Lower leg skin (tissue), 3 donors: ENCODE data around the gene EDRF1.

ENCODE experiments used
- POLR2A ChIP-seq, 2 donors: fragments of 450-650 bp; IDR thresholded peaks; one replicate each; pipeline ENCODE4 v1.6.1; 2016 to 2017; ENCODE audit warnings: antibody characterized with exemption in 2 of 2, mild to moderate bottlenecking in 1 of 2, moderate library complexity in 1 of 2
- TF ChIP-seq, protein P1 (sequence below), 3 donors: fragments of 450-650 bp; IDR thresholded peaks; one replicate each; pipeline ENCODE4 v1.5.1; 2016; ENCODE audit warnings: antibody characterized with exemption in 3 of 3, mild to moderate bottlenecking in 3 of 3, moderate library complexity in 2 of 3

DNA sequence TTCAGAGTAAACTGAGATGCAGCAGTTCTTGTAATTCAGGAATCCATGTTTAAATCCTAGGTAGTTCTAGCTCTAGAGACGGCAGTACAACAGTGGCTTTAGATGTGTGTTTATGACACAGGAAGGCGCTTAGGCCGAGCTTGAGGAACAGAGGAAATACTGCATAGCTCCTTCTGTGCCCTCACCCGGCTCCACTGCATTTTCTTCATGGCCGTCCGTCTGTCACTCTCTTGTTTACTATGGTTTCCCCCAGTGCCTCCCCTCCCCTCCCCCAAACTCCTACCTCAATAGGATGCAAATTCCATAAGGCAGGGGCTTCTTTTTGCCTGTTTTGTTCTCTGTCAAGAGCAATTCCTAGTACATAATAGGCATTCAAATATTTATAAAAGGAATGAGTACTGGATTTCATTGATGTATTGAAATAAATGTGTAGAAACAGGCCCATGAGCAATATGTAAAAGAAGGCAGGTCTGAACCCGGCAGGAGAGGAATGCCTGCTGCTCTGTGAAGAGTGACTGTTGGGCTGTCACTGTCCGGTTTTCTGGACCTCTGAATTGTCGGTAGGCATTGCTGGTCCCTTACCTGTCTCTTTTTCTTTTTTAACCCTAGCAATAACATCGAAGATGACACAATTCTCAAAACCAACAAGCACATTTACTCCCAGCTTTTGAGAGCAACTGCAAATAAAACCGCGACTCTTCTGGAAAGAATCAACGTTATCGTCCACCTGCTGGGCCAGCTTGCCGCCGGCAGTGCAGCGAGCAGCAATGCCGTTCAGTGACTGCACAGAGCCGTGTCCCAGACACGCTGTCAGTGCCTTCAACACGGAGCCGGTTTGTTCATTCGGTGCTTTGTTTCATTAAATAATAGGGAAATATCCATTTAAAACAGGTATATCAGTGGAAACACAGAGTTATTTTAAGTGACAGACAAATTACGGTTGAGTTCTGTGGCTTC lies 43.5 kb downstream of the EDRF1 start:
- no peak for TF ChIP-seq POLR2A (IDR thresholded peaks at IDR 0.05)
- TF ChIP-seq, protein P1, sequence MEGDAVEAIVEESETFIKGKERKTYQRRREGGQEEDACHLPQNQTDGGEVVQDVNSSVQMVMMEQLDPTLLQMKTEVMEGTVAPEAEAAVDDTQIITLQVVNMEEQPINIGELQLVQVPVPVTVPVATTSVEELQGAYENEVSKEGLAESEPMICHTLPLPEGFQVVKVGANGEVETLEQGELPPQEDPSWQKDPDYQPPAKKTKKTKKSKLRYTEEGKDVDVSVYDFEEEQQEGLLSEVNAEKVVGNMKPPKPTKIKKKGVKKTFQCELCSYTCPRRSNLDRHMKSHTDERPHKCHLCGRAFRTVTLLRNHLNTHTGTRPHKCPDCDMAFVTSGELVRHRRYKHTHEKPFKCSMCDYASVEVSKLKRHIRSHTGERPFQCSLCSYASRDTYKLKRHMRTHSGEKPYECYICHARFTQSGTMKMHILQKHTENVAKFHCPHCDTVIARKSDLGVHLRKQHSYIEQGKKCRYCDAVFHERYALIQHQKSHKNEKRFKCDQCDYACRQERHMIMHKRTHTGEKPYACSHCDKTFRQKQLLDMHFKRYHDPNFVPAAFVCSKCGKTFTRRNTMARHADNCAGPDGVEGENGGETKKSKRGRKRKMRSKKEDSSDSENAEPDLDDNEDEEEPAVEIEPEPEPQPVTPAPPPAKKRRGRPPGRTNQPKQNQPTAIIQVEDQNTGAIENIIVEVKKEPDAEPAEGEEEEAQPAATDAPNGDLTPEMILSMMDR (IDR thresholded peaks at IDR 0.05) = no peak
